AG09309 (cell line): ENCODE measurements around the gene KRTAP27-1.

Experiments used
- DNase-seq: peaks from one replicate; pipeline ENCODE4 v3.0.0-alpha.2; 2010; ENCODE audit warnings: low read depth
- H3K4me3 ChIP-seq: 2 replicates; pipeline ENCODE4 v1.5.1; 2011; ENCODE audit warnings: mild to moderate bottlenecking, low read depth, low read length, moderate library complexity; ENCODE audit not compliant: control insufficient read depth
- CTCF ChIP-seq: IDR thresholded peaks from 2 replicates; pipeline ENCODE4 v1.5.1; 2011; ENCODE audit warnings: mild to moderate bottlenecking, low read depth, low read length, inconsistent platforms; ENCODE audit not compliant: insufficient read depth, control insufficient read depth; ENCODE audit errors: missing control alignments

KRTAP27-1 gene

GRCh38 chr21:30333736-30334135 is 3.8 kb downstream of the KRTAP27-1 start:
- DNase-seq: no peak
- no peak for TF ChIP-seq CTCF
- H3K4me3 ChIP-seq: no peak overlapping the region

GRCh38 chr21:30332681-30333080 is 4.8 kb downstream of the KRTAP27-1 start:
- no peak for DNase-seq
- no peak for TF ChIP-seq CTCF

DNA sequence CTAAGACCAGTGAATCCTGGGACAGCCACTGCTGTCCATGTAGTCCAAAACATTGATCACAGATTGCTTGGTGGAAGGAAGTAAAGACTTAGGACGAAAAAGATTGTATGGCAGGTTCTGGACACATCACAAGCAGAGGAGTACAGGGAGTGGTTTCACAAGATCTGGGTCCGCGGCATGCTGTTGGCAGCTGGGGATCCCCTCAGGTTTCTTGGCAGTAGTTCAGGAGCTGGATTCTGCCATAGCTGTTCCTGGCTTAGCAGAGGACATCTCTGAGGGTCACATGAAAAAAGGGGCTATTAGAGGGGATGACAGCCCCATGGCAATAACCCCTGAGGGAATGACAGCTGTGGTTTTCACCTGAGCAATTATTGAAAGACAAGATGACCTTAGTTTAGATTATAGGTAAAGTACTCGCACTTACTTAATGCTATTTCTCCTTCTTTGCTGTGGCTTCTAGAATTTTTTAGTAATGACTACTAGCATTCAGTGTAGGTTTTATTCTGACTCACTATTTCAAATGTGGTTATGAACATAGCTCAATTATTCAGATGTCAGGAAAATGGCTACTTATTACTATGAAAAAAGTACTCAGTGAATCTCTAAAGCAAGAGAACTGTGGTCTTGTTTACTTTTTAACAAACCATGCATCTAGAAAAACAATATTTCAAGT is 8.2 kb downstream of the KRTAP27-1 start:
- no peak overlapping the region for H3K4me3 ChIP-seq
- DNase-seq: no peak
- no peak for TF ChIP-seq CTCF

More at GRCh38 chr21:30332681-30333080, 4.8 kb downstream of the KRTAP27-1 start:
- H3K4me3 ChIP-seq: no peak overlapping the region

- no peak for TF ChIP-seq CTCF
- H3K4me3 ChIP-seq: no peak overlapping the region
- DNase-seq: no peak
These were observed 11.1 kb downstream of the KRTAP27-1 start for GRCh38 chr21:30326390-30326789.

DNA sequence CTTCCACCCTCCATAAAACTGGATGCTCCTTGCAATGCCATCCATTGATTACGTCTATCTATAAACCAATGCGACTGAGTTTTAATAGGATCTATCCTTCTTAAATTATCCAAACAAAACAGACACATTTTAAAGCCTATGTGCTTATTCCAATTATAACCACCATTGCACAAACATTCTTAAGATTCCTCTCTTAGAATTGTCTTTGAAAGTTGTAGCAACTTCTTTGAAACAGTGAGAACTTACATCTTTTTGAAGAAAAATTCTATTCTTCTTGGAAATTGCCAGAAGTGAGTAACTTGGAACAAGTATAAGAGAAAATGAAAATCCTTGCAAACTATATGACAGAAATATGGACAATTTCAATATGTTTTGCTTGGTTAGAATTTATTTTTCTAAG is 17.3 kb downstream of the KRTAP27-1 start, which contains the start of gene KRTAP26-1:
Gene KRTAP26-1 (minus strand): TSS at position 101 of the 400 bp plus-strand sequence. CDS start 280 bp downstream, outside the sequence.
- DNase-seq: no peak
- TF ChIP-seq CTCF: no peak
- no peak within 1 kb of the TSS for H3K4me3 ChIP-seq

DNA sequence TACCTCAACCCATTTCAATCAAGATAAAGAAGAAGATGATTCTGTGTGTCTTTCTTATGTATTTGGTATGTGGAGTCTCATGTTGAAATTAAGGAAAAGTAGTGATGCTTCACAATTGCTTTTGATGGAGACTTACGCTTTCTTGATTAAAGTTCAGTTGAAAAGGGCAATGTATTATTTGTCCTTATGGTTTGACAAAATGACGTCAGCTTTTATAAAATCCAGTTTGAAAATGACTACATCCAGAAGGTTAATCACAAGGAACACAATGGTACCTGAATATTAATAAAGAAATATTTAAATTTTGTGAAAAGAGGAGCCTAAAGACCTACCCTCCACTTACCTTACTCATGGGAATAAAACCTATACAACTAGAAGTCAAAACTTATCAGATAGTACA is 21.8 kb downstream of the KRTAP27-1 start:
- no peak overlapping the region for H3K4me3 ChIP-seq
- TF ChIP-seq CTCF: no peak
- DNase-seq: no peak
